ENCODE results near the gene ZNF33B.

DNA sequence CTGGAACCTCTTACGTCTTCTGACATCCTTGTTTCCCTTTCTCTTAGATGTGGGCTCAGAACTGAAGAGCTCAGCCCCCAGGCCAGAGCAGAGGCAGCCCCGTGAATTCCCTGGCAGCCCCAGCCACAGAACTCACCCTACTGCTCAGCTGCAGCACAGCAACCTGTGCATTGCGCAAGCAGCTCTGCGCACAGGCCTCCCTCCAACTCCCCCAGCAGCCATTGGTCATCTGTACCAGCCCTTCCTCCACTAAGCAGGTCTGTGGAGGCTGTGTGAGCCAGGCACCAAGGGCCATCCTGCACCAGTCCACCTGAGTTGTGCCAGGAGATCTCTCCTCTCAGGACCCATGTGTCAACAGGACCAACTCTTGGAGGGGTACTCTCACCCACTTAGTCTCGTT, 54.5 kb downstream of the ZNF33B start:
- TF ChIP-seq EP300 (IDR thresholded peaks at IDR 0.05) (no peak), POLR2A (IDR thresholded peaks at IDR 0.05) (no peak)
- TF ChIP-seq, protein P1, sequence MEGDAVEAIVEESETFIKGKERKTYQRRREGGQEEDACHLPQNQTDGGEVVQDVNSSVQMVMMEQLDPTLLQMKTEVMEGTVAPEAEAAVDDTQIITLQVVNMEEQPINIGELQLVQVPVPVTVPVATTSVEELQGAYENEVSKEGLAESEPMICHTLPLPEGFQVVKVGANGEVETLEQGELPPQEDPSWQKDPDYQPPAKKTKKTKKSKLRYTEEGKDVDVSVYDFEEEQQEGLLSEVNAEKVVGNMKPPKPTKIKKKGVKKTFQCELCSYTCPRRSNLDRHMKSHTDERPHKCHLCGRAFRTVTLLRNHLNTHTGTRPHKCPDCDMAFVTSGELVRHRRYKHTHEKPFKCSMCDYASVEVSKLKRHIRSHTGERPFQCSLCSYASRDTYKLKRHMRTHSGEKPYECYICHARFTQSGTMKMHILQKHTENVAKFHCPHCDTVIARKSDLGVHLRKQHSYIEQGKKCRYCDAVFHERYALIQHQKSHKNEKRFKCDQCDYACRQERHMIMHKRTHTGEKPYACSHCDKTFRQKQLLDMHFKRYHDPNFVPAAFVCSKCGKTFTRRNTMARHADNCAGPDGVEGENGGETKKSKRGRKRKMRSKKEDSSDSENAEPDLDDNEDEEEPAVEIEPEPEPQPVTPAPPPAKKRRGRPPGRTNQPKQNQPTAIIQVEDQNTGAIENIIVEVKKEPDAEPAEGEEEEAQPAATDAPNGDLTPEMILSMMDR (IDR thresholded peaks at IDR 0.05), result no peak

Measured in ovary (tissue), 3 donors.